Spinal cord (tissue), 10 donors: ENCODE data around the gene HDAC4. TPM values are rescaled to one million over a fixed set of nuclear protein-coding genes. Genes with fewer than 3 reads are reported as not detected.

ENCODE experiments used
- DNase-seq, 6 donors: peaks; one replicate each; pipeline versions ENCODE4 v3.0.0 to v3.0.0-alpha.2; 2013 to 2015; ENCODE audit warnings: low spot score in 6 of 6, low read depth in 4 of 6
- H3K27ac ChIP-seq: one replicate; pipeline ENCODE4 v1.5.1; 2013; ENCODE audit warnings: low read depth, low read length, control low read depth
- H3K27me3 ChIP-seq: one replicate; pipeline ENCODE4 v1.6.1; 2013; ENCODE audit warnings: low read length; ENCODE audit not compliant: control insufficient read depth, insufficient read depth
- H3K36me3 ChIP-seq: one replicate; pipeline ENCODE4 v1.6.1; 2013; ENCODE audit warnings: low read length; ENCODE audit not compliant: control insufficient read depth, insufficient read depth
- H3K4me1 ChIP-seq: one replicate; pipeline ENCODE4 v1.6.1; 2013; ENCODE audit warnings: low read length; ENCODE audit not compliant: control insufficient read depth, insufficient read depth
- H3K4me3 ChIP-seq: one replicate; pipeline ENCODE4 v1.5.1; 2013; ENCODE audit warnings: low read depth, low read length, control low read depth
- H3K9me3 ChIP-seq: one replicate; pipeline ENCODE4 v1.6.1; 2013; ENCODE audit warnings: low read length; ENCODE audit not compliant: control insufficient read depth, insufficient read depth
- WGBS: methylation state at CpG from one replicate; pipeline ENCODE4 v1.1.5; 2013; ENCODE audit warnings: missing lambda C conversion rate; ENCODE audit not compliant: insufficient coverage; 5-methylcytosine and 5-hydroxymethylcytosine counted together
- polyA plus RNA-seq, 2 donors: library from polyadenylated mRNA; unstranded; fragments of 120-200 nt; gene quantifications; one replicate each; pipeline ENCODE4 v1.2.1, GENCODE V29; 2013; ENCODE audit not compliant: insufficient read length in 2 of 2
- total RNA-seq, 2 donors: library from RNA; depleted of rRNA in 1 of 2; stranded (reverse); fragments of 120-200 nt in 1 of 2; fragments of >200 nt in 1 of 2; gene quantifications; one replicate each; pipeline versions ENCODE4 v1.2.3 to v1.2.4, GENCODE V29; 2013 to 2014
- donor health status: healthy.

The HDAC4 gene
- total and polyA plus RNA-seq, 4 donors, result 20.7 to 35.3 (median 25.4) TPM

GRCh38 chr2:239114616-239115265 is 286.1 kb downstream of the HDAC4 start:
- WGBS, result 94% methylated on average over 25 of the region's 25 CpGs
- Histone ChIP-seq H3K9me3 (no peaks in the 10 kb centered on the region), H3K4me3 (no peak overlapping the region), H3K27me3 (no peaks in the 10 kb centered on the region), H3K4me1 (peaks cover 41% of the 10 kb centered on the region), H3K36me3 (peaks cover 82% of the 10 kb centered on the region), H3K27ac (no peak overlapping the region)
- no peak for DNase-seq

- H3K27me3 ChIP-seq, result no peaks in the 10 kb centered on the region
- WGBS, result 48% methylated on average over 9 of the region's 9 CpGs
- no peak overlapping the region for H3K27ac ChIP-seq
- no peaks in the 10 kb centered on the region for H3K9me3 ChIP-seq
- H3K4me3 ChIP-seq, result no peak overlapping the region
- DNase-seq, result no peak
- peaks cover 82% of the 10 kb centered on the region for H3K36me3 ChIP-seq
- peaks cover 35% of the 10 kb centered on the region for H3K4me1 ChIP-seq
Observed at GRCh38 chr2:239114119-239114581, 286.7 kb downstream of the HDAC4 start.

- DNase-seq, result peak in 2 of 6 donors; percentile 9 to 55
- H3K4me1 ChIP-seq, result peaks cover 33% of the 10 kb centered on the region
- H3K27ac ChIP-seq, result no peak overlapping the region
- H3K9me3 ChIP-seq, result no peaks in the 10 kb centered on the region
- 37% methylated on average over 5 of the region's 8 CpGs for WGBS
- H3K36me3 ChIP-seq, result peaks cover 82% of the 10 kb centered on the region
- no peaks in the 10 kb centered on the region for H3K27me3 ChIP-seq
- H3K4me3 ChIP-seq, result no peak overlapping the region
Observed at GRCh38 chr2:239113615-239114014, 287.2 kb downstream of the HDAC4 start.

GRCh38 chr2:239113171-239113570 is 287.6 kb downstream of the HDAC4 start:
- Histone ChIP-seq H3K4me3 (no peak overlapping the region), H3K4me1 (peaks cover 29% of the 10 kb centered on the region), H3K27me3 (no peaks in the 10 kb centered on the region), H3K9me3 (no peaks in the 10 kb centered on the region), H3K36me3 (peaks cover 82% of the 10 kb centered on the region), H3K27ac (no peak overlapping the region)
- peak in 2 of 6 donors; percentile 43 to 57 for DNase-seq
- WGBS, result 45% methylated on average over 4 of the region's 12 CpGs

- Histone ChIP-seq H3K4me3 (no peak overlapping the region), H3K36me3 (peaks cover 86% of the 10 kb centered on the region), H3K4me1 (peaks cover 29% of the 10 kb centered on the region), H3K27me3 (no peaks in the 10 kb centered on the region), H3K27ac (no peak overlapping the region), H3K9me3 (no peaks in the 10 kb centered on the region)
- DNase-seq, result no peak
- 91% methylated on average over 7 of the region's 14 CpGs for WGBS
Observed at GRCh38 chr2:239112127-239112774, 288.6 kb downstream of the HDAC4 start.

GRCh38 chr2:239111401-239112100 is 289.3 kb downstream of the HDAC4 start:
- peaks cover 86% of the 10 kb centered on the region for H3K36me3 ChIP-seq
- no peaks in the 10 kb centered on the region for H3K9me3 ChIP-seq
- H3K4me1 ChIP-seq, result peaks cover 29% of the 10 kb centered on the region
- DNase-seq, result no peak
- H3K27me3 ChIP-seq, result no peaks in the 10 kb centered on the region
- no peak overlapping the region for H3K27ac ChIP-seq
- 91% methylated on average over 36 of the region's 36 CpGs for WGBS
- no peak overlapping the region for H3K4me3 ChIP-seq

GRCh38 chr2:239110595-239111048 is 290.2 kb downstream of the HDAC4 start:
- H3K27ac ChIP-seq, result peak overlapping the region; percentile 25
- H3K4me3 ChIP-seq, result no peak overlapping the region
- peaks cover 29% of the 10 kb centered on the region for H3K4me1 ChIP-seq
- 91% methylated on average over 14 of the region's 14 CpGs for WGBS
- DNase-seq, result peak in 1 of 6 donors; percentile 12
- no peaks in the 10 kb centered on the region for H3K9me3 ChIP-seq
- H3K27me3 ChIP-seq, result no peaks in the 10 kb centered on the region
- peaks cover 87% of the 10 kb centered on the region for H3K36me3 ChIP-seq

GRCh38 chr2:239109928-239110545 is 290.8 kb downstream of the HDAC4 start:
- H3K9me3 ChIP-seq, result no peaks in the 10 kb centered on the region
- peaks cover 29% of the 10 kb centered on the region for H3K4me1 ChIP-seq
- H3K27me3 ChIP-seq, result no peaks in the 10 kb centered on the region
- H3K36me3 ChIP-seq, result peaks cover 88% of the 10 kb centered on the region
- peak in 1 of 6 donors; percentile 54 for DNase-seq
- H3K4me3 ChIP-seq, result no peak overlapping the region
- WGBS, result 84% methylated on average over 9 of the region's 14 CpGs
- no peak overlapping the region for H3K27ac ChIP-seq
